Colonic mucosa (tissue), 4 donors: ENCODE results near the gene LSM4. TPM values are rescaled to one million over a fixed set of nuclear protein-coding genes. Genes with fewer than 3 reads are reported as not detected.

Experiments
- DNase-seq: peaks from one replicate; pipeline ENCODE4 v3.0.0-alpha.2; 2020
- H3K27ac ChIP-seq: fragments of 200-600 bp; one replicate; pipeline ENCODE4 v1.8.0; 2021
- H3K27me3 ChIP-seq: fragments of 200-600 bp; one replicate; pipeline ENCODE4 v1.8.0; 2021
- H3K36me3 ChIP-seq: fragments of 200-600 bp; one replicate; pipeline ENCODE4 v1.8.0; 2021
- H3K4me1 ChIP-seq: fragments of 200-600 bp; one replicate; pipeline ENCODE4 v1.8.0; 2021; ENCODE audit warnings: mild to moderate bottlenecking
- H3K4me3 ChIP-seq: fragments of 200-600 bp; one replicate; pipeline ENCODE4 v1.8.0; 2021
- H3K9ac ChIP-seq, 2 donors: one replicate each; pipeline ENCODE4 v1.7.0; 2013; ENCODE audit warnings: control low read depth in 2 of 2, low read depth in 2 of 2, low read length in 2 of 2
- H3K9me3 ChIP-seq: fragments of 200-600 bp; one replicate; pipeline ENCODE4 v1.8.0; 2021
- CTCF ChIP-seq: fragments of 200-600 bp; IDR thresholded peaks from one replicate; pipeline ENCODE4 v1.8.0; 2022; ENCODE audit warnings: antibody characterized with exemption, mild to moderate bottlenecking
- intact Hi-C: fragments of 100-400 bp; cut with DNase I; formaldehyde crosslinking; loops from one replicate; pipeline ENCODE4 v1.14.1; 2022
- total RNA-seq, 2 donors: library from RNA; stranded (reverse); fragmentation: NEBNext Ultra II Directional in 1 of 2; extraction: Animal tissue kit (Norgen Biotek cat#: 25700) in 1 of 2; gene quantifications; one replicate each; pipeline ENCODE4 v1.2.1, GENCODE V29; 2021
- donor health status: healthy.
- donor health status: DM: no; HTN: no; CAD: no.
- donor health status: DM: no; HTN: no; CAD: no.

Gene LSM4
- total RNA-seq, 2 donors from 2014 or later: 128 to 308 TPM

- H3K9ac ChIP-seq: no peak overlapping the region
- H3K4me3 ChIP-seq: no peak overlapping the region
- peaks cover 2% of the 10 kb centered on the region for H3K36me3 ChIP-seq
- DNase-seq: no peak
- intact Hi-C loops: no loop called here
- no peak for TF ChIP-seq CTCF
- no peak overlapping the region for H3K27ac ChIP-seq
- no peaks in the 10 kb centered on the region for H3K9me3 ChIP-seq
- H3K27me3 ChIP-seq: no peaks in the 10 kb centered on the region
- H3K4me1 ChIP-seq: no peaks in the 10 kb centered on the region
These were observed 22.4 kb upstream of the LSM4 start for GRCh38 chr19:18345296-18345695.

GRCh38 chr19:18344582-18344950 is 21.7 kb upstream of the LSM4 start:
- Histone ChIP-seq H3K27ac (peak overlapping the region; percentile 32), H3K9ac (no peak overlapping the region)

GRCh38 chr19:18342090-18342632 is 19.3 kb upstream of the LSM4 start:
- H3K27me3 ChIP-seq: no peaks in the 10 kb centered on the region
- H3K4me1 ChIP-seq: no peaks in the 10 kb centered on the region
- intact Hi-C loops: no loop called here
- no peaks in the 10 kb centered on the region for H3K9me3 ChIP-seq
- TF ChIP-seq CTCF: no peak
- H3K4me3 ChIP-seq: no peak overlapping the region
- no peak overlapping the region for H3K27ac ChIP-seq
- no peaks in the 10 kb centered on the region for H3K36me3 ChIP-seq
- no peak for DNase-seq
- H3K9ac ChIP-seq: peak overlapping the region in 1 of 2 donors; percentile 26

More at GRCh38 chr19:18344582-18344950, 21.7 kb upstream of the LSM4 start:
- no peak overlapping the region for H3K4me3 ChIP-seq
- H3K4me1 ChIP-seq: no peaks in the 10 kb centered on the region
- intact Hi-C loops: no loop called here
- TF ChIP-seq CTCF: no peak
- no peaks in the 10 kb centered on the region for H3K36me3 ChIP-seq
- DNase-seq: no peak
- no peaks in the 10 kb centered on the region for H3K9me3 ChIP-seq
- no peaks in the 10 kb centered on the region for H3K27me3 ChIP-seq

- H3K36me3 ChIP-seq: no peaks in the 10 kb centered on the region
- H3K4me3 ChIP-seq: peak overlapping the region; percentile 98
- peak; percentile 82 for DNase-seq
- no peak for TF ChIP-seq CTCF
- peak overlapping the region; percentile 89 for H3K27ac ChIP-seq
- no peaks in the 10 kb centered on the region for H3K9me3 ChIP-seq
- no peaks in the 10 kb centered on the region for H3K27me3 ChIP-seq
- H3K4me1 ChIP-seq: no peaks in the 10 kb centered on the region
- intact Hi-C loops: no loop called here
- peak overlapping the region; percentile 85 to 96 for H3K9ac ChIP-seq
These were observed 18.4 kb upstream of the LSM4 start for GRCh38 chr19:18340990-18341868.

- peak within 1 kb of the TSS; percentile 98 for H3K4me3 ChIP-seq
- no peak for TF ChIP-seq CTCF
- intact Hi-C loops: no loop called here
- H3K27me3 ChIP-seq: no peaks in the 10 kb centered on the region
- no peaks in the 10 kb centered on the region for H3K4me1 ChIP-seq
- DNase-seq: peak; percentile 83
- H3K9ac ChIP-seq: peak within 1 kb of the TSS; percentile 85 to 96
- H3K36me3 ChIP-seq: no peaks in the 10 kb centered on the region
- H3K27ac ChIP-seq: peak within 1 kb of the TSS; percentile 89
- no peaks in the 10 kb centered on the region for H3K9me3 ChIP-seq
These were observed 17.5 kb upstream of the LSM4 start, which contains the start of gene PGPEP1 for GRCh38 chr19:18340190-18340989. Gene PGPEP1 (plus strand): TSS chr19:18340598. CDS start chr19:18340682, 84 bp downstream.
